ENCODE results near the gene ATP5F1E. TPM values are rescaled to one million over a fixed set of nuclear protein-coding genes. Genes with fewer than 3 reads are reported as not detected.
A peak's percentile ranks its signal among the peaks of the same experiment; 100 is the strongest.

Gene ATP5F1E
- total and polyA plus RNA-seq, 10 of the 15 experiments (the other 5 are each of a cell fraction or from before 2014, with no cell fraction given), result 49.0 to 407 (median 117) TPM

DNA sequence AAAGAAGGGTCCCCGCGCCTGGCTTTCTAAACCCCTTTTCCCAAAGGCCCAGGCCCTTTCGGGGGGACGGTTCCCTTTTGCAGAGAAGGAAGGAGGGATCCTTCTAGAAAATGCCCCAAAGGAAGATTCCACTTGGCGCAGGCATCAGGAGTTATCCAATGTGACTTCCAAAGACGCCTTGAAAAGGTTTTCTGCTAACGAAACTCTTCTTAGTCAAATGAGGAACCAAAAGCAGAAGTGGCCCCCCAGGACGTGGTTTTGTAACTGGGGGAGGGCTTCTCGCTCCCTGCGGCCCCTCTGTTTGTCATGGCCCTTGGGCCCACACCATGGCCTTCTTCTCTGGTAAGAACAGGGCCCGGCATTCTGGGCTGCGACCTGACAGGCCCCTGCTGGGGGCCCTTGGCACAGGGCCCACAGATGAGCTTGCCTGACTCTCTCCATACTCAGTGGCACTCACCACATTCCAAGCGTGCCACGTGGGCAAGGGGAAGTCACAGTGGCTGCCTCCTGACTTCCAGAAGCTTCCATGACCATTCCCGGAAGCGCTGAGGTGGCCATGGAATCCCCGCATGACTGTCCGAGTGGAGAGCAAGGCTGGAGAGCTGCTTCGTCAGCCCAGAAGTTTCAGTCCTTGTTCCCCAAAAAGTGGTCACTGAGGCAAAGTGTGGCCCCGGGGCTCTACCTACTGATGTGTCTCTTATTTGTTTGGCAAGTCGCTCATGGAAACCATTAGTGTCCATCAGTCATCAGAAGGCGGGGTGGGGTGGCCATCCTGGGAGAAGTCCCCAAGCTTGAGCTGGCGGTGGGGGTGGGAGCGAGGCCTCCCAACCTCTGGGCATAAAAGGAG, 24.2 kb downstream of the ATP5F1E start (continued):
- TF ChIP-seq, protein P1, sequence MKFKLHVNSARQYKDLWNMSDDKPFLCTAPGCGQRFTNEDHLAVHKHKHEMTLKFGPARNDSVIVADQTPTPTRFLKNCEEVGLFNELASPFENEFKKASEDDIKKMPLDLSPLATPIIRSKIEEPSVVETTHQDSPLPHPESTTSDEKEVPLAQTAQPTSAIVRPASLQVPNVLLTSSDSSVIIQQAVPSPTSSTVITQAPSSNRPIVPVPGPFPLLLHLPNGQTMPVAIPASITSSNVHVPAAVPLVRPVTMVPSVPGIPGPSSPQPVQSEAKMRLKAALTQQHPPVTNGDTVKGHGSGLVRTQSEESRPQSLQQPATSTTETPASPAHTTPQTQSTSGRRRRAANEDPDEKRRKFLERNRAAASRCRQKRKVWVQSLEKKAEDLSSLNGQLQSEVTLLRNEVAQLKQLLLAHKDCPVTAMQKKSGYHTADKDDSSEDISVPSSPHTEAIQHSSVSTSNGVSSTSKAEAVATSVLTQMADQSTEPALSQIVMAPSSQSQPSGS (IDR thresholded peaks at IDR 0.05; ENCODE audit: low read length), result peak; percentile 85
- TF ChIP-seq NFYB (IDR thresholded peaks at IDR 0.05; ENCODE audit: insufficient read depth, low read depth, low read length) (no peak), IRF5 (IDR thresholded peaks at IDR 0.05; ENCODE audit: borderline replicate concordance) (no peak), POLR2A (IDR thresholded peaks at IDR 0.05; ENCODE audit: low read depth, low read length) (no peak), CBX5 (IDR thresholded peaks at IDR 0.05; ENCODE audit: low read depth) (peak; percentile 58; the same call in 1 of the 2 replicates), TARDBP (IDR thresholded peaks at IDR 0.05; ENCODE audit: borderline replicate concordance) (no peak; the same call in 1 of the 2 replicates), SMARCA5 (IDR thresholded peaks at IDR 0.05) (peak; percentile 88; the same call in 1 of the 2 replicates), CBX3 (IDR thresholded peaks at IDR 0.05; ENCODE audit: borderline replicate concordance, low read depth) (no peak), STAT1 (conservative IDR thresholded peaks at IDR 0.05) (0 out of 2 replicates have a peak, but pooled peaks have one; percentile 58), CHD4 (IDR thresholded peaks at IDR 0.05) (no peak; the same call in 1 of the 2 replicates), ZNF384 (IDR thresholded peaks at IDR 0.05; ENCODE audit: borderline replicate concordance, low read depth, low read length) (no peak), ZZZ3 (IDR thresholded peaks at IDR 0.05; ENCODE audit: control insufficient read depth, insufficient read length, low read depth) (no peak), TCF12 (IDR thresholded peaks at IDR 0.05; ENCODE audit: low read depth, low read length) (peak; percentile 84)
- TF ChIP-seq, protein P2, sequence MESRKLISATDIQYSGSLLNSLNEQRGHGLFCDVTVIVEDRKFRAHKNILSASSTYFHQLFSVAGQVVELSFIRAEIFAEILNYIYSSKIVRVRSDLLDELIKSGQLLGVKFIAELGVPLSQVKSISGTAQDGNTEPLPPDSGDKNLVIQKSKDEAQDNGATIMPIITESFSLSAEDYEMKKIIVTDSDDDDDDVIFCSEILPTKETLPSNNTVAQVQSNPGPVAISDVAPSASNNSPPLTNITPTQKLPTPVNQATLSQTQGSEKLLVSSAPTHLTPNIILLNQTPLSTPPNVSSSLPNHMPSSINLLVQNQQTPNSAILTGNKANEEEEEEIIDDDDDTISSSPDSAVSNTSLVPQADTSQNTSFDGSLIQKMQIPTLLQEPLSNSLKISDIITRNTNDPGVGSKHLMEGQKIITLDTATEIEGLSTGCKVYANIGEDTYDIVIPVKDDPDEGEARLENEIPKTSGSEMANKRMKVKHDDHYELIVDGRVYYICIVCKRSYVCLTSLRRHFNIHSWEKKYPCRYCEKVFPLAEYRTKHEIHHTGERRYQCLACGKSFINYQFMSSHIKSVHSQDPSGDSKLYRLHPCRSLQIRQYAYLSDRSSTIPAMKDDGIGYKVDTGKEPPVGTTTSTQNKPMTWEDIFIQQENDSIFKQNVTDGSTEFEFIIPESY (IDR thresholded peaks at IDR 0.05), result 0 out of 2 replicates have a peak, but pooled peaks have one; percentile 31
- TF ChIP-seq, protein P3, sequence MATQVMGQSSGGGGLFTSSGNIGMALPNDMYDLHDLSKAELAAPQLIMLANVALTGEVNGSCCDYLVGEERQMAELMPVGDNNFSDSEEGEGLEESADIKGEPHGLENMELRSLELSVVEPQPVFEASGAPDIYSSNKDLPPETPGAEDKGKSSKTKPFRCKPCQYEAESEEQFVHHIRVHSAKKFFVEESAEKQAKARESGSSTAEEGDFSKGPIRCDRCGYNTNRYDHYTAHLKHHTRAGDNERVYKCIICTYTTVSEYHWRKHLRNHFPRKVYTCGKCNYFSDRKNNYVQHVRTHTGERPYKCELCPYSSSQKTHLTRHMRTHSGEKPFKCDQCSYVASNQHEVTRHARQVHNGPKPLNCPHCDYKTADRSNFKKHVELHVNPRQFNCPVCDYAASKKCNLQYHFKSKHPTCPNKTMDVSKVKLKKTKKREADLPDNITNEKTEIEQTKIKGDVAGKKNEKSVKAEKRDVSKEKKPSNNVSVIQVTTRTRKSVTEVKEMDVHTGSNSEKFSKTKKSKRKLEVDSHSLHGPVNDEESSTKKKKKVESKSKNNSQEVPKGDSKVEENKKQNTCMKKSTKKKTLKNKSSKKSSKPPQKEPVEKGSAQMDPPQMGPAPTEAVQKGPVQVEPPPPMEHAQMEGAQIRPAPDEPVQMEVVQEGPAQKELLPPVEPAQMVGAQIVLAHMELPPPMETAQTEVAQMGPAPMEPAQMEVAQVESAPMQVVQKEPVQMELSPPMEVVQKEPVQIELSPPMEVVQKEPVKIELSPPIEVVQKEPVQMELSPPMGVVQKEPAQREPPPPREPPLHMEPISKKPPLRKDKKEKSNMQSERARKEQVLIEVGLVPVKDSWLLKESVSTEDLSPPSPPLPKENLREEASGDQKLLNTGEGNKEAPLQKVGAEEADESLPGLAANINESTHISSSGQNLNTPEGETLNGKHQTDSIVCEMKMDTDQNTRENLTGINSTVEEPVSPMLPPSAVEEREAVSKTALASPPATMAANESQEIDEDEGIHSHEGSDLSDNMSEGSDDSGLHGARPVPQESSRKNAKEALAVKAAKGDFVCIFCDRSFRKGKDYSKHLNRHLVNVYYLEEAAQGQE (IDR thresholded peaks at IDR 0.05; ENCODE audit: low read depth, low read length), result no peak; the same call in 1 of the 2 replicates
- TF ChIP-seq, protein P4, sequence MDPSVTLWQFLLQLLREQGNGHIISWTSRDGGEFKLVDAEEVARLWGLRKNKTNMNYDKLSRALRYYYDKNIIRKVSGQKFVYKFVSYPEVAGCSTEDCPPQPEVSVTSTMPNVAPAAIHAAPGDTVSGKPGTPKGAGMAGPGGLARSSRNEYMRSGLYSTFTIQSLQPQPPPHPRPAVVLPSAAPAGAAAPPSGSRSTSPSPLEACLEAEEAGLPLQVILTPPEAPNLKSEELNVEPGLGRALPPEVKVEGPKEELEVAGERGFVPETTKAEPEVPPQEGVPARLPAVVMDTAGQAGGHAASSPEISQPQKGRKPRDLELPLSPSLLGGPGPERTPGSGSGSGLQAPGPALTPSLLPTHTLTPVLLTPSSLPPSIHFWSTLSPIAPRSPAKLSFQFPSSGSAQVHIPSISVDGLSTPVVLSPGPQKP (IDR thresholded peaks at IDR 0.05; ENCODE audit: low read depth, low read length), result no peak
- TF ChIP-seq, protein P5, sequence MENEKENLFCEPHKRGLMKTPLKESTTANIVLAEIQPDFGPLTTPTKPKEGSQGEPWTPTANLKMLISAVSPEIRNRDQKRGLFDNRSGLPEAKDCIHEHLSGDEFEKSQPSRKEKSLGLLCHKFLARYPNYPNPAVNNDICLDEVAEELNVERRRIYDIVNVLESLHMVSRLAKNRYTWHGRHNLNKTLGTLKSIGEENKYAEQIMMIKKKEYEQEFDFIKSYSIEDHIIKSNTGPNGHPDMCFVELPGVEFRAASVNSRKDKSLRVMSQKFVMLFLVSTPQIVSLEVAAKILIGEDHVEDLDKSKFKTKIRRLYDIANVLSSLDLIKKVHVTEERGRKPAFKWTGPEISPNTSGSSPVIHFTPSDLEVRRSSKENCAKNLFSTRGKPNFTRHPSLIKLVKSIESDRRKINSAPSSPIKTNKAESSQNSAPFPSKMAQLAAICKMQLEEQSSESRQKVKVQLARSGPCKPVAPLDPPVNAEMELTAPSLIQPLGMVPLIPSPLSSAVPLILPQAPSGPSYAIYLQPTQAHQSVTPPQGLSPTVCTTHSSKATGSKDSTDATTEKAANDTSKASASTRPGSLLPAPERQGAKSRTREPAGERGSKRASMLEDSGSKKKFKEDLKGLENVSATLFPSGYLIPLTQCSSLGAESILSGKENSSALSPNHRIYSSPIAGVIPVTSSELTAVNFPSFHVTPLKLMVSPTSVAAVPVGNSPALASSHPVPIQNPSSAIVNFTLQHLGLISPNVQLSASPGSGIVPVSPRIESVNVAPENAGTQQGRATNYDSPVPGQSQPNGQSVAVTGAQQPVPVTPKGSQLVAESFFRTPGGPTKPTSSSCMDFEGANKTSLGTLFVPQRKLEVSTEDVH (IDR thresholded peaks at IDR 0.05; ENCODE audit: low read depth, partially characterized antibody), result no peak

Data from GM12878 (cell line).